Measurements from ENCODE around the gene ZFR2. TPM values are rescaled to one million over a fixed set of nuclear protein-coding genes. Genes with fewer than 3 reads are reported as not detected.
"Not testable (repeated sequence)": the region's sequence is repeated elsewhere in the genome, so short reads cannot be mapped to it uniquely, and the experiment has no call there.

The ZFR2 gene
- total RNA-seq (2014; rRNA removed; shearing (Covaris generic)) = not detected in 2 replicates

DNA sequence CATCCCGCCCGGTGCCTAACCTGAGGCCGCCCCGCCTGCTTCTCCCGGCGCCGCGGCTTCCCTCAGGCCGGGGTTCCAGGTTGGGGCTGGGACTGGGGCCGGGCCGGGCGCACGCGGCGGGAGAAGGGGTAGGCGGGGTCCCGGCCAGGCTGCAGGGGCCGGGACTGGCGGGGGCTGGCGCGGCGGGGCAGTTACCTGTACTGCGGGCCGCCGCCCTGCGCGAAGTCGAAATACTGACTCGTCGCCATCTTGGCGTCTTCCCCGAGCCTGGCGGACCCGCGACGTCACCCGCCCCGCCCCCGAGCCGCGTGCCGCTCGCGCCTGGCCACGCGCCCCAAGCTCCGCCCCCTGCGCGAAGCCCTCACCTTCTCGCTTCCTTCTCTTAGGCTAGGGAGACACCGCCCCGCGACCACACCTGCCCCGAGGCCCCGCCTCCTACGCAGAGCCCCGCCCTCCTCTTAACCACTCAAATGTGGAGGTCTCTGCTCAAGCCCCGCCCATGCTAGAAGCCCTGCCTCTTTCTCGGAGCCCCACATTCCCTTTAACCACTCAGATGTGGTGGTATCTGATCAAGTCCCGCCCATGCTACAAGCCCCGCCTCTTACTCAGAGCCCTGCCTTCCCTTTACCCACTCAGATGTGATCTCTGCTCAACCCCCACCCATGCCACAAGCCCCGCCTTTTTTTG is at the start of gene ZFR2:
ZFR2 (minus strand) TSS at position 269 of the 687 bp plus-strand sequence; CDS start at position 248, 21 bp downstream.
- Histone ChIP-seq H3K4me1 (no peaks in the 10 kb centered on the region), H3K27ac (no peak within 1 kb of the TSS), H3K9me3 (replicated peaks) (no peaks in the 10 kb centered on the region), H3K36me3 (no peaks in the 10 kb centered on the region), H3K4me3 (no peak within 1 kb of the TSS), H3K27me3 (no peaks in the 10 kb centered on the region)
- DNase-seq = no peak

DNA sequence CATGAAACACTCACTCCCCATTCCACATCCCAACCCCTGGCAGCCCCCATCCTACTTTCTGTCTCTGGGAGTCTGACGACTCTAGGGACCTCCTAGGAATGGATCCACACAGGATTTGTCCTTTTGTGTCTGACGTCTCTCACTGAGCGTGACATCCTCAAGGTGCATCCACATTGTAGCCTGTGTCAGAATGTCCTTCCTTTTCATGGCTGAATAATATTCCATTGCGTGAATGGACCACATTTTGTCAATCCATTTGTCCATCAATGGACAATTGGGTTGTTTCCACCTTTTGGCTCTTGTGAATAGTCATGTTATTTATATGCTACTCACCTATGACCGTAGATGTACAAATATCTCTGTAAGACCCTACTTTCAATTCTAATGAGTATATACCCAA is 47.2 kb upstream of the ZFR2 start:
- DNase-seq = no peak
- Histone ChIP-seq H3K27ac (no peak overlapping the region), H3K4me3 (no peak overlapping the region)

DNA sequence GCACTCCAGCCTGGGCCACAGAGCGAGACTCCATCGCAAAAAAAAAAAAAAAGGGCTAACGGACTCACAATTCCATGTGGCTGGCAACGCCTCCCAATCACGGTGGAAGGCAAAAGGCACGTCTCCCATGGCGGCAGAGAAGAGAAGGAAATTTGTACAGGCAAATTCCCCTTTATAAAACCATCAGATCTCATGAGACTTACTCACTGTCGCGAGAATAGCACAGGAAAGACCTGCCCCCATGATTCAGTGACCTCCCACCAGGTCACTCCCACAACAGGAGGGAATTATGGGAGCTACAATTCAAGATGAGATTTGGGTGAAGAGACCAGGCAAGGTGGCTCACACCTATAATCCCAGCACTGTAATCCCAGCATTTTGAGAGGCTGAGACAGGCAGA is 45.4 kb upstream of the ZFR2 start:
- Histone ChIP-seq H3K9me3 (replicated peaks) (no peaks in the 10 kb centered on the region), H3K4me1 (no peaks in the 10 kb centered on the region), H3K4me3 (no peak overlapping the region), H3K36me3 (no peaks in the 10 kb centered on the region), H3K27me3 (no peaks in the 10 kb centered on the region), H3K27ac (no peak overlapping the region)
- no peak for DNase-seq

More for the DNA sequence above, 47.2 kb upstream of the ZFR2 start:
- no peaks in the 10 kb centered on the region for H3K4me1 ChIP-seq
- no peaks in the 10 kb centered on the region for H3K27me3 ChIP-seq
- no peaks in the 10 kb centered on the region; the same call in 1 of the 2 replicates for H3K9me3 ChIP-seq (replicated peaks)
- no peaks in the 10 kb centered on the region for H3K36me3 ChIP-seq

- Histone ChIP-seq H3K9me3 (replicated peaks) (no peaks in the 10 kb centered on the region), H3K27ac (no peak overlapping the region), H3K4me3 (no peak overlapping the region), H3K27me3 (no peaks in the 10 kb centered on the region), H3K36me3 (no peaks in the 10 kb centered on the region), H3K4me1 (no peaks in the 10 kb centered on the region)
- DNase-seq = no peak
Observed at GRCh38 chr19:3910105-3910504, 41.3 kb upstream of the ZFR2 start.

GRCh38 chr19:3908266-3909054 is 39.6 kb upstream of the ZFR2 start:
- no peak overlapping the region for H3K4me3 ChIP-seq
- no peaks in the 10 kb centered on the region for H3K27me3 ChIP-seq
- no peaks in the 10 kb centered on the region for H3K36me3 ChIP-seq
- no peaks in the 10 kb centered on the region for H3K4me1 ChIP-seq
- no peaks in the 10 kb centered on the region for H3K9me3 ChIP-seq (replicated peaks)
- no peak for DNase-seq
- no peak overlapping the region for H3K27ac ChIP-seq

DNA sequence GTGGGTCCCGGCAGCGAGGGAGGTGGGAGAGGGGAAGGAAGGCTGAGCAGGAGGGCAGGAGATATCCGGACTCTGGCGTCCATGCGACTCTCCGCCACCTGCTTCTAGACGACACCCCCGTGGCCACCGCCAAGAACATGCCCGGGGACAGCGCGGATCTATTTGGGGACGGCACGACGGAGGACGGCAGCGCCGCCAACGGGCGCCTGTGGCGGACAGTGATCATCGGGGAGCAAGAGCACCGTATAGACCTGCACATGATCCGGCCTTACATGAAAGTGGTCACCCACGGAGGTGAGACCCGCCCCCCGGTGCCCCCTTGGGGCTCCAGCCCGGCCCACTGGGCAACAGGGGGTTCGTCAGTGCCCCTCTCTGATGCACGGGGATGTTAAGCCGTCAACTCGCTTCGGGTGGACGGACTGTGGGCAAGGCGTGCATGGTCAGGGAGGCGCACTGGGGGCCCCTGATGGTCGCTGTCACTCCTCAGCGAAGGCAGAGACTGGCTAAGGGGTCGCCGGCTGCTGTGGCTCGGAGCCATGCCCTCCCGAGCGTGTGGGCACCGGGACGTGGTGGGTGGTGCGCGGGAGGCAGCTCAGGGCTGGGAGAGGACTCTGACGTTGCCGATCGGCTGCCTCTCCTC is 38.9 kb upstream of the ZFR2 start:
- DNase-seq = no peak
- no peaks in the 10 kb centered on the region for H3K9me3 ChIP-seq (replicated peaks)
- H3K27me3 ChIP-seq = no peaks in the 10 kb centered on the region
- no peak overlapping the region for H3K27ac ChIP-seq
- H3K4me3 ChIP-seq = no peak overlapping the region
- no peaks in the 10 kb centered on the region for H3K4me1 ChIP-seq
- H3K36me3 ChIP-seq = no peaks in the 10 kb centered on the region

DNA sequence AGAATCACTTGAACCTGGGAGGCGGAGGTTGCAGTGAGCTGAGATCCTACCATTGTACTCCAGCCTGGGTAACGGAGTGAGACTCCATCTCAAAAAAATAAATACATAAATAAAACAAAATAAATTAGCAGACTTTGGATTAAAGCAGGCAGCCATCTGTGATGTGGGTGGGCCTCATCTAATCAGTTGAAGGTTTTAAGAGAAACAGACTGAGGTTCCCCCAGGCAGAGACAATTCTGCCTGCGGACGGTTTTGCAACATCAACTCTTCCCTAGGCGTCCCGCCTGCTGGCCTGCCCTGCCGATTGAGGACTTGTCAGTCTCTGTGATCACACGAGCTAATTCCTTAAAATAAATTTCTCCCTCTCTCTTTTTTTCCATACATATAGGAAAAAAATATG is 35.4 kb upstream of the ZFR2 start:
- Histone ChIP-seq H3K4me3 (no peak overlapping the region), H3K27ac (no peak overlapping the region), H3K9me3 (replicated peaks) (no peaks in the 10 kb centered on the region), H3K36me3 (no peaks in the 10 kb centered on the region), H3K27me3 (no peaks in the 10 kb centered on the region), H3K4me1 (no peaks in the 10 kb centered on the region)
- no peak for DNase-seq

DNA sequence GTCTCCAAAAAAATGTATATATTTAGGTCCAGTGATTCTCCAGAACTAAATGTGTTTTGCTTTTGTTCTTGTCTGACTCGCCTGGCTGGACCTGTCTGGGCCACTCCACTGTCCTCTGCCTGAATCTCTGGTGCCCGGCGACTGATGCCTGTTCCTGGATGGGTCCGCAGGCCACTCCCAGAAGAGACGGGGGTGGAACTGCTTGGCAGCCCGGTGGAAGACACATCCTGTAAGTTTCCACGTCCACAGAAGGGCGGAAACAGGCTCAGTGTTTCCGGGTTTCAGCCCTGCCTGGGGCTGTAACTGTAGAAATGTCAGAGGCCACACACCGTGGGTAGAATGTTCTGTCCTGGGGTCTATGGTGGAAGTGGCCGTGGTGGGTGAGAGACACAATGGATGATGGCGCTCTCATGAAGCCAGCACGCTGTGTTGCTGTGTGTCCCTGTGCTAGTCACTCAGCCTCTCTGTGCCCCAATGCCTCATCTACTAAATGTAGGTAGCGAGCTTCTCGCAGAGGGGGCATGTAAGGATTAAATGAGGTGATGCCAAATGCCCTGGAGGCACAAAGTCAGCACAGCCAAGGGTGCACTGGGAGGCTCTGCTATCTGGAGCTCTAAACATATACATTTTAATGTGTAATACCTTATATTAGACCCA is 33.6 kb upstream of the ZFR2 start:
- Histone ChIP-seq H3K4me1 (no peaks in the 10 kb centered on the region), H3K27me3 (no peaks in the 10 kb centered on the region), H3K4me3 (no peak overlapping the region), H3K27ac (no peak overlapping the region), H3K36me3 (no peaks in the 10 kb centered on the region), H3K9me3 (replicated peaks) (peaks cover 3% of the 10 kb centered on the region; the same call in 1 of the 2 replicates)
- DNase-seq = no peak

DNA sequence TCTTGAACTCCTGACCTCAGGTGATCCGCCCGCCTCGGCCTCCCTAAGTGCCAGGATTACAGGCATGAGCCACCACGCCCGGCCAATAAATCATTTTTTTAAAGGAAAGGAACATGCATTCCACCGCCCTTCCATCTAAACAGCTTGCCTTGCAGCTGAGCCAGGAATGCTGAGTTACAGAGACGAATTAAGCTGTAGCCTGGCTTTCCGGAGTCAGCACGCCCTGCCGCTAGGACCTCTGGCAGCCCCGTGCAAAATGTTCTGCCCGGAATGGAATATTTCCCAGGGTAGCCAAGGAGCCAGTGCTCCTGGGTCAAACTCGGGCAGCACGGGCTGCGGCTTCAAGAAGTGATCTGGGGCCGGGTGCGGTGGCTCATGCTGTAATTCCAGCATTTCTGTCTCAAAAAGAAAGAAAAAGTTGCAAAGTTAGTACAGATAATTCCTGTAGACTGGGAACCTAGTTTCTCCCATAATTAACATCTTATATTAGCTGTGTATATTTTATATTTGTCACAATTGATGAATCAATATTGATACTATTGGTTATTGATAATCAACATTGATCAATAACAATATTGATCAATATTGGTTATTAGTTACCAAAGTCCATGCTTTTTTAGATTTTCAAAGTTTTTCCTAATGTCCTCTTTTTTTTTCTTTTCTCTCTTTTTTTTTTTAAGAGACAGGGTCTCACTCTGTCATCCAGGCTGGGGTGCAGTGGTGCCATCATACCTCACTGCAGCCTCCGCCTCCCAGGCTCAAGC is 30.9 kb upstream of the ZFR2 start:
- no peak for DNase-seq
- Histone ChIP-seq H3K4me3 (no peak overlapping the region), H3K9me3 (replicated peaks) (peaks cover 3% of the 10 kb centered on the region; the same call in 1 of the 2 replicates), H3K36me3 (no peaks in the 10 kb centered on the region), H3K27me3 (no peaks in the 10 kb centered on the region), H3K27ac (no peak overlapping the region), H3K4me1 (no peaks in the 10 kb centered on the region)

GRCh38 chr19:3898426-3898825 is 29.6 kb upstream of the ZFR2 start:
- no peak for DNase-seq
- H3K27ac ChIP-seq = no peak overlapping the region
- no peaks in the 10 kb centered on the region for H3K27me3 ChIP-seq
- no peaks in the 10 kb centered on the region for H3K36me3 ChIP-seq
- H3K4me3 ChIP-seq = no peak overlapping the region
- H3K4me1 ChIP-seq = no peaks in the 10 kb centered on the region
- H3K9me3 ChIP-seq (replicated peaks) = peaks cover 3% of the 10 kb centered on the region; the same call in 1 of the 2 replicates

DNA sequence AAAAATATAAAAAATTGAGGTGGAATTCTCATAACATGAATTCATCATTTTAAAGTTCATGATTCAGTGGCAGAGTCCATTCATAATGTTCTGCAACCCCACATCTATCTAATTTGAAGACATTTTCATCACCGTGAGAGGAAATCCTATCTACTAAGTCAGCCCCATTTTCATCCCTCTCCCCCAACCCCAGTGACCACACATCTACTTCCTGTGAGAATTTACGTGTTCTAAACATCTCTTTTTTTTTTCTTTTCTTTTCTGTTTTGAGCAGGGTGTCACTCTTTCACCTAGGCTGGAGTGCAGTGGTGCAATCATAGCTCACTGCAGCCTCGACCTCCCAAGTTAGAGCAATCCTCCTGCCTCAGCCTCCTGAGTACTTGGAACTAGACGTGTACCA is 29.1 kb upstream of the ZFR2 start:
- Histone ChIP-seq H3K4me3 (no peak overlapping the region), H3K36me3 (no peaks in the 10 kb centered on the region), H3K27ac (no peak overlapping the region), H3K4me1 (no peaks in the 10 kb centered on the region), H3K27me3 (no peaks in the 10 kb centered on the region), H3K9me3 (replicated peaks) (peaks cover 3% of the 10 kb centered on the region; the same call in 1 of the 2 replicates)
- no peak for DNase-seq

DNA sequence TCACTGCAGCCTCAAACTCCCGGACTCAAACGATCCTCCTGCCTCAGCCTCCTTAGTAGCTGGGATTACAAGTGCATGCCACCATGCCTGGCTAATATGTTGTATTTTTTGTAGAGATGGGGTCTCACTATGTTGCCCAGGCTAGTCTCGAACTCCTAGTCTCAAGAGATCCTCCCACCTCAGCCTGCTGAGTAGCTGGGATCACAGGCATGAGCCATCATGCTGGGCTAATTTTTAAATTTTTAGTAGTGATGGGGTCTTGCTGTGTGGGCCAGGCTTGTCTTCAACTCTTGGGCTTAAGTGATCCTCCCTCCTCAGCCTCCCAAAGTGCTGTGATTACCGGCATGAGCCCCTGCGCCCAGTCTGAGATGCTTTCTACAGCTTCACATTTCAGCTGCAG is 26.9 kb upstream of the ZFR2 start:
- no peaks in the 10 kb centered on the region for H3K36me3 ChIP-seq
- H3K9me3 ChIP-seq (replicated peaks) = peaks cover 3% of the 10 kb centered on the region; the same call in 1 of the 2 replicates
- H3K4me3 ChIP-seq = no peak overlapping the region
- no peak overlapping the region for H3K27ac ChIP-seq
- H3K27me3 ChIP-seq = no peaks in the 10 kb centered on the region
- no peaks in the 10 kb centered on the region for H3K4me1 ChIP-seq
- DNase-seq = no peak

DNA sequence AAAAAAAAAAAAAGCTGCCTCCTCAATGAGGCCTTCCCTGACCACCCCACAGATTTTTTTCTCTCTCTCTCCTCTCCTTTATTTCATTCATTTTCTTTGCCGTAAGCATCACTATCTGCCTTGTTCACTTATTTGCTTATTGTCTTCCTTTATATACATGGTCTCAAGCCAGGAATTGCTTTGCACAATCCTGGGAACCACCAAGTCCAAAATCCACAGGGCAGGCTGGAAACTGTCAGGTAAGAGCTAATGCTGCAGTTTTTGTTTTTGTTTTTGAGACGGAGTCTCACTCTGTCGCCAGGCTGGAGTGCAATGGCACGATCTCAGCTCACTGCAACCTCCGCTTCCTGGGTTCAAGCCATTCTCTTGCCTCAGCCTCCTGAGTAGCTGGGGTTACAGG is 26.1 kb upstream of the ZFR2 start:
- not testable (repeated sequence) for H3K9me3 ChIP-seq (replicated peaks); H3K27ac ChIP-seq; H3K4me1 ChIP-seq; DNase-seq; H3K36me3 ChIP-seq; H3K27me3 ChIP-seq; H3K4me3 ChIP-seq

DNA sequence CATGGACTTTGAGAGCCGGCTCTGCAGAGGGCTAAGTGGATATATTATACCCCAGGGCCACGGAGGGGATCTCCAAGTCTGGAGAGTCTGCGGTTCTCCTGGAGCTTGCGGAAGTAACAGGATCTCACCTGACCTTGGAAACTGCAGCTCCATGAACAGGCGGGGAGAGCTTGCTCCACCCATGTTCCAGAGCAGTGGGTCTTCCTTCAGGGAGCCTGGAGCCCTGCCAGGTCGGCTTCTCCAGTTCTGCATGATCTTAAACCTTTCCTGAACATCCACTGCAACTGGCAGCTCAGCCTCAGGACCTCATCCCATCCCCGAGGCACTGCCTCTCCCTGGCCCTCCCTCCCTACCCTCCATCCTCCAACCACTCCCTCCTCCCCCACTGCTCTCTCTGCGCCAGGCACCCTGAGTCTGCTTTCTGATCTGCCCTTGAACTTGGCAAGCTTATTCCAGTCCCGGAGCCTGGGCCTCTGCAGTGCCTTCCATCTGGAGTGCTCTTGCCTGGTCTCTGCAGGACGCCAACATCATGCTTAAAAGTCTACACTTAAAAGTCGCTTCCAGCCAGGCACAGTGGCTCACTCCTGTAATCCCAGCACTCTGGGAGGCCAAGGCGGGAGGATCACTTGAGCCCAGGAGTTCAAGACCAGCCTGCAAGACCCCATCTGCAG is 24.8 kb upstream of the ZFR2 start:
- no peak for DNase-seq
- H3K4me1 ChIP-seq = no peaks in the 10 kb centered on the region
- H3K27me3 ChIP-seq = no peaks in the 10 kb centered on the region
- peaks cover 3% of the 10 kb centered on the region; the same call in 1 of the 2 replicates for H3K9me3 ChIP-seq (replicated peaks)
- H3K4me3 ChIP-seq = no peak overlapping the region
- H3K36me3 ChIP-seq = no peaks in the 10 kb centered on the region
- no peak overlapping the region for H3K27ac ChIP-seq
